Cardiac muscle cell (in vitro differentiated cells and primary cell): Measurements from ENCODE around the gene TXNDC16. TPM values are rescaled to one million over a fixed set of nuclear protein-coding genes. Genes with fewer than 3 reads are reported as not detected.

ENCODE experiments used
- DNase-seq, 2 donors: peaks; one replicate each; pipeline versions ENCODE4 v3.0.0 to v3.0.0-alpha.2; 2010 to 2017; ENCODE audit warnings: low read depth in 1 of 2, low spot score in 1 of 2
- H3K27ac ChIP-seq: fragments of 200-600 bp; sonication (generic); 2 replicates; pipeline ENCODE4 v1.5.1; 2016
- H3K27me3 ChIP-seq: fragments of 200-600 bp; sonication (generic); 2 replicates; pipeline ENCODE4 v1.6.0; 2016; ENCODE audit warnings: control low read depth
- H3K36me3 ChIP-seq: fragments of 200-600 bp; sonication (generic); 2 replicates; pipeline ENCODE4 v1.5.1; 2016; ENCODE audit warnings: control low read depth
- H3K4me1 ChIP-seq: fragments of 200-600 bp; sonication (generic); 2 replicates; pipeline ENCODE4 v1.8.1; 2017; ENCODE audit warnings: low read depth, mild to moderate bottlenecking, mixed run types
- H3K4me3 ChIP-seq: fragments of 200-600 bp; sonication (generic); 2 replicates; pipeline ENCODE4 v1.5.1; 2016; ENCODE audit warnings: mild to moderate bottlenecking
- H3K9me3 ChIP-seq: fragments of 200-600 bp; sonication (generic); 2 replicates; pipeline ENCODE4 v1.5.1; 2017; ENCODE audit warnings: low read depth, mild to moderate bottlenecking, control low read depth
- CTCF ChIP-seq: IDR thresholded peaks from 2 replicates; pipeline ENCODE4 v1.5.1; 2012; ENCODE audit warnings: low read depth, mild to moderate bottlenecking, low read length
- polyA plus RNA-seq: library from polyadenylated mRNA; unstranded; fragments of >200 nt; fragmentation: Nextera tagmentation; extraction: Ambion mirVana; gene quantifications from 2 replicates; pipeline ENCODE4 v1.2.1, GENCODE V29; 2016
- total RNA-seq: library from RNA; depleted of rRNA; stranded (reverse); fragments of >200 nt; gene quantifications from 2 replicates; pipeline ENCODE4 v1.2.3, GENCODE V29; 2016

TXNDC16 gene
- total and polyA plus RNA-seq, 2 experiments from 2014 or later, result 6.9 to 7.8 TPM

- Histone ChIP-seq H3K27ac (no peak overlapping the region), H3K27me3 (no peaks in the 10 kb centered on the region), H3K4me3 (no peak overlapping the region), H3K4me1 (no peaks in the 10 kb centered on the region), H3K36me3 (no peaks in the 10 kb centered on the region), H3K9me3 (no peaks in the 10 kb centered on the region)
- TF ChIP-seq CTCF, result no peak
- DNase-seq, result no peak
Measured at GRCh38 chr14:52417139-52417538, 135.2 kb downstream of the TXNDC16 start.

- DNase-seq, result peak in 1 of 2 donors; percentile 40
- no peak overlapping the region for H3K27ac ChIP-seq
- H3K4me1 ChIP-seq, result no peaks in the 10 kb centered on the region
- H3K27me3 ChIP-seq, result no peaks in the 10 kb centered on the region
- TF ChIP-seq CTCF, result no peak
- H3K9me3 ChIP-seq, result no peaks in the 10 kb centered on the region
- no peaks in the 10 kb centered on the region for H3K36me3 ChIP-seq
- no peak overlapping the region for H3K4me3 ChIP-seq
Measured at GRCh38 chr14:52413729-52414408, 138.4 kb downstream of the TXNDC16 start.

GRCh38 chr14:52412426-52412825 is 139.9 kb downstream of the TXNDC16 start:
- H3K4me1 ChIP-seq, result no peaks in the 10 kb centered on the region
- TF ChIP-seq CTCF, result no peak
- DNase-seq, result no peak
- H3K27ac ChIP-seq, result no peak overlapping the region
- no peak overlapping the region for H3K4me3 ChIP-seq
- H3K9me3 ChIP-seq, result no peaks in the 10 kb centered on the region
- no peaks in the 10 kb centered on the region for H3K27me3 ChIP-seq
- no peaks in the 10 kb centered on the region for H3K36me3 ChIP-seq

GRCh38 chr14:52405314-52405713 is 147.0 kb downstream of the TXNDC16 start:
- H3K9me3 ChIP-seq, result no peaks in the 10 kb centered on the region
- no peaks in the 10 kb centered on the region for H3K4me1 ChIP-seq
- H3K27ac ChIP-seq, result no peak overlapping the region
- no peak for DNase-seq
- no peak for TF ChIP-seq CTCF
- no peaks in the 10 kb centered on the region for H3K27me3 ChIP-seq
- H3K4me3 ChIP-seq, result no peak overlapping the region
- H3K36me3 ChIP-seq, result no peaks in the 10 kb centered on the region

GRCh38 chr14:52402812-52403526 is 149.3 kb downstream of the TXNDC16 start:
- peak in 1 of 2 donors; percentile 41 for DNase-seq
- Histone ChIP-seq H3K9me3 (no peaks in the 10 kb centered on the region), H3K36me3 (no peaks in the 10 kb centered on the region), H3K4me1 (no peaks in the 10 kb centered on the region), H3K4me3 (no peak overlapping the region), H3K27me3 (no peaks in the 10 kb centered on the region), H3K27ac (no peak overlapping the region)
- TF ChIP-seq CTCF, result no peak
